ENCODE data around the gene NSUN3.

DNA sequence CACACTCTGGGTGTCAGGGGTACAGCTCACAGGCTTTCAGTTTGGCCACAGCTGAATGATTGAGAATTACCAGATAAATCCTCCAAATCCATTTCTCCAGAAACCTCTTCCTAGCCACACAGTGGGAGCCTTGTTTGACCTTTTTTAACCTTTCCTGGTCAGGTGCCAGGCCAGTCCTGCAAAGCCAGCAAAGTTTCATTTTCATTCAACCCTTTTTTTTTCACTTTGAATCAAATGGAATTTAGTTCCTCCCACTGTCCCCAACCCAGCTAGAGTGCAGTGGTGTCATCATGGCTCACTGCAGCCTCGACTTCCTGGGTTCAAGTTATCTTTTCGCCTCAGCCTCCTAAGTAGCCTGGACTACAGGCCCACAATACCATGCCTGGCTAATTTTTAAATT lies 67.8 kb downstream of the NSUN3 start:
- TF ChIP-seq CTCF (IDR thresholded peaks at IDR 0.05; ENCODE audit: control extremely low read depth in 1 of 3, insufficient read depth in 1 of 3, low read depth in 1 of 3, low read length in 3 of 3): no peak
- TF ChIP-seq MAX (IDR thresholded peaks at IDR 0.05): no peak
- no peak for TF ChIP-seq PHF8 (conservative IDR thresholded peaks at IDR 0.05; ENCODE audit: low read depth, low read length)
- no peak for TF ChIP-seq RAD21 (IDR thresholded peaks at IDR 0.05 in 1 of 2, conservative IDR thresholded peaks at IDR 0.05 in 1 of 2; ENCODE audit: low read depth in 2 of 2, low read length in 2 of 2)
- no peak for TF ChIP-seq SP2 (IDR thresholded peaks at IDR 0.05; ENCODE audit: low read length)
- no peak for TF ChIP-seq YY1 (IDR thresholded peaks at IDR 0.05; ENCODE audit: low read depth, low read length)
- TF ChIP-seq POLR2AphosphoS5 (IDR thresholded peaks at IDR 0.05; ENCODE audit: low read depth, low read length): no peak
- no peak for TF ChIP-seq CHD2 (IDR thresholded peaks at IDR 0.05; ENCODE audit: low read length)
